H1 (cell line): ENCODE measurements around the gene WNT11. TPM values are rescaled to one million over a fixed set of nuclear protein-coding genes. Genes with fewer than 3 reads are reported as not detected.

Experiments
- CTBP2 ChIP-seq: IDR thresholded peaks from 2 replicates; pipeline ENCODE4 v1.7.0; 2011; ENCODE audit warnings: borderline replicate concordance, mild to moderate bottlenecking, moderate library complexity, mixed read lengths, low read length; ENCODE audit not compliant: insufficient read depth, insufficient read length
- EP300 ChIP-seq, 2 experiments: IDR thresholded peaks; 1 replicate in 1 of 2; 2 replicates in 1 of 2; pipeline ENCODE4 v1.6.1; 2011 to 2012; ENCODE audit warnings: low read depth in 2 of 2, low read length in 2 of 2, mild to moderate bottlenecking in 2 of 2, borderline replicate concordance in 1 of 2, inconsistent platforms in 1 of 2, moderate library complexity in 1 of 2
- PHF8 ChIP-seq: fragments of 200-600 bp; sonication (generic); conservative IDR thresholded peaks from 2 replicates; pipeline ENCODE4 v1.7.1; 2012; ENCODE audit warnings: low read depth, mild to moderate bottlenecking, inconsistent platforms, low read length, moderate library complexity
- POU5F1 ChIP-seq: IDR thresholded peaks from 2 replicates; pipeline ENCODE4 v1.6.1; 2011; ENCODE audit warnings: low read depth, mild to moderate bottlenecking, low read length, moderate library complexity
- SIRT6 ChIP-seq: IDR thresholded peaks from one replicate; pipeline ENCODE4 v1.7.1; 2012; ENCODE audit warnings: low read length, inconsistent platforms
- polyA plus RNA-seq, 7 experiments: library from polyadenylated mRNA; depleted of rRNA in 3 of 7; stranded (reverse) in 5 of 7; unstranded in 2 of 7; fragments of >200 nt in 5 of 7; fragments of 200-250 nt in 2 of 7; gene quantifications; 1 replicate in 5 of 7; 2 replicates in 1 of 7; 4 replicates in 1 of 7; pipeline versions ENCODE4 v1.2.1 to v1.2.3, GENCODE V29; 2011 to 2013; ENCODE audit warnings: missing spikeins in 2 of 7, mixed read lengths in 2 of 7
- total RNA-seq: library from RNA; stranded (reverse); fragmentation: NEBNext Ultra II Directional; extraction: Animal tissue kit (Norgen Biotek cat#: 25700); gene quantifications from 2 replicates; pipeline ENCODE4 v1.2.1, GENCODE V29; 2021
- TF ChIP-seq, protein P1 (sequence below): fragments of 300-600 bp; sonication (generic); IDR thresholded peaks from 2 replicates; pipeline ENCODE4 v1.7.1; 2012; ENCODE audit warnings: low read length, moderate library complexity, mild to moderate bottlenecking, inconsistent platforms; ENCODE audit not compliant: insufficient replicate concordance

WNT11 gene
- total and polyA plus RNA-seq, 2 of the 8 experiments (the other 6 are each of a cell fraction or from before 2014, with no cell fraction given), result 0.11 to 0.45 TPM

- no peak for TF ChIP-seq SIRT6
- no peak for TF ChIP-seq CTBP2
- no peak for TF ChIP-seq EP300 (IDR thresholded peaks at IDR 0.05; ENCODE audit: borderline replicate concordance in 1 of 2, low read depth in 2 of 2, low read length in 2 of 2)
- TF ChIP-seq POU5F1, result no peak
- TF ChIP-seq, protein P1, sequence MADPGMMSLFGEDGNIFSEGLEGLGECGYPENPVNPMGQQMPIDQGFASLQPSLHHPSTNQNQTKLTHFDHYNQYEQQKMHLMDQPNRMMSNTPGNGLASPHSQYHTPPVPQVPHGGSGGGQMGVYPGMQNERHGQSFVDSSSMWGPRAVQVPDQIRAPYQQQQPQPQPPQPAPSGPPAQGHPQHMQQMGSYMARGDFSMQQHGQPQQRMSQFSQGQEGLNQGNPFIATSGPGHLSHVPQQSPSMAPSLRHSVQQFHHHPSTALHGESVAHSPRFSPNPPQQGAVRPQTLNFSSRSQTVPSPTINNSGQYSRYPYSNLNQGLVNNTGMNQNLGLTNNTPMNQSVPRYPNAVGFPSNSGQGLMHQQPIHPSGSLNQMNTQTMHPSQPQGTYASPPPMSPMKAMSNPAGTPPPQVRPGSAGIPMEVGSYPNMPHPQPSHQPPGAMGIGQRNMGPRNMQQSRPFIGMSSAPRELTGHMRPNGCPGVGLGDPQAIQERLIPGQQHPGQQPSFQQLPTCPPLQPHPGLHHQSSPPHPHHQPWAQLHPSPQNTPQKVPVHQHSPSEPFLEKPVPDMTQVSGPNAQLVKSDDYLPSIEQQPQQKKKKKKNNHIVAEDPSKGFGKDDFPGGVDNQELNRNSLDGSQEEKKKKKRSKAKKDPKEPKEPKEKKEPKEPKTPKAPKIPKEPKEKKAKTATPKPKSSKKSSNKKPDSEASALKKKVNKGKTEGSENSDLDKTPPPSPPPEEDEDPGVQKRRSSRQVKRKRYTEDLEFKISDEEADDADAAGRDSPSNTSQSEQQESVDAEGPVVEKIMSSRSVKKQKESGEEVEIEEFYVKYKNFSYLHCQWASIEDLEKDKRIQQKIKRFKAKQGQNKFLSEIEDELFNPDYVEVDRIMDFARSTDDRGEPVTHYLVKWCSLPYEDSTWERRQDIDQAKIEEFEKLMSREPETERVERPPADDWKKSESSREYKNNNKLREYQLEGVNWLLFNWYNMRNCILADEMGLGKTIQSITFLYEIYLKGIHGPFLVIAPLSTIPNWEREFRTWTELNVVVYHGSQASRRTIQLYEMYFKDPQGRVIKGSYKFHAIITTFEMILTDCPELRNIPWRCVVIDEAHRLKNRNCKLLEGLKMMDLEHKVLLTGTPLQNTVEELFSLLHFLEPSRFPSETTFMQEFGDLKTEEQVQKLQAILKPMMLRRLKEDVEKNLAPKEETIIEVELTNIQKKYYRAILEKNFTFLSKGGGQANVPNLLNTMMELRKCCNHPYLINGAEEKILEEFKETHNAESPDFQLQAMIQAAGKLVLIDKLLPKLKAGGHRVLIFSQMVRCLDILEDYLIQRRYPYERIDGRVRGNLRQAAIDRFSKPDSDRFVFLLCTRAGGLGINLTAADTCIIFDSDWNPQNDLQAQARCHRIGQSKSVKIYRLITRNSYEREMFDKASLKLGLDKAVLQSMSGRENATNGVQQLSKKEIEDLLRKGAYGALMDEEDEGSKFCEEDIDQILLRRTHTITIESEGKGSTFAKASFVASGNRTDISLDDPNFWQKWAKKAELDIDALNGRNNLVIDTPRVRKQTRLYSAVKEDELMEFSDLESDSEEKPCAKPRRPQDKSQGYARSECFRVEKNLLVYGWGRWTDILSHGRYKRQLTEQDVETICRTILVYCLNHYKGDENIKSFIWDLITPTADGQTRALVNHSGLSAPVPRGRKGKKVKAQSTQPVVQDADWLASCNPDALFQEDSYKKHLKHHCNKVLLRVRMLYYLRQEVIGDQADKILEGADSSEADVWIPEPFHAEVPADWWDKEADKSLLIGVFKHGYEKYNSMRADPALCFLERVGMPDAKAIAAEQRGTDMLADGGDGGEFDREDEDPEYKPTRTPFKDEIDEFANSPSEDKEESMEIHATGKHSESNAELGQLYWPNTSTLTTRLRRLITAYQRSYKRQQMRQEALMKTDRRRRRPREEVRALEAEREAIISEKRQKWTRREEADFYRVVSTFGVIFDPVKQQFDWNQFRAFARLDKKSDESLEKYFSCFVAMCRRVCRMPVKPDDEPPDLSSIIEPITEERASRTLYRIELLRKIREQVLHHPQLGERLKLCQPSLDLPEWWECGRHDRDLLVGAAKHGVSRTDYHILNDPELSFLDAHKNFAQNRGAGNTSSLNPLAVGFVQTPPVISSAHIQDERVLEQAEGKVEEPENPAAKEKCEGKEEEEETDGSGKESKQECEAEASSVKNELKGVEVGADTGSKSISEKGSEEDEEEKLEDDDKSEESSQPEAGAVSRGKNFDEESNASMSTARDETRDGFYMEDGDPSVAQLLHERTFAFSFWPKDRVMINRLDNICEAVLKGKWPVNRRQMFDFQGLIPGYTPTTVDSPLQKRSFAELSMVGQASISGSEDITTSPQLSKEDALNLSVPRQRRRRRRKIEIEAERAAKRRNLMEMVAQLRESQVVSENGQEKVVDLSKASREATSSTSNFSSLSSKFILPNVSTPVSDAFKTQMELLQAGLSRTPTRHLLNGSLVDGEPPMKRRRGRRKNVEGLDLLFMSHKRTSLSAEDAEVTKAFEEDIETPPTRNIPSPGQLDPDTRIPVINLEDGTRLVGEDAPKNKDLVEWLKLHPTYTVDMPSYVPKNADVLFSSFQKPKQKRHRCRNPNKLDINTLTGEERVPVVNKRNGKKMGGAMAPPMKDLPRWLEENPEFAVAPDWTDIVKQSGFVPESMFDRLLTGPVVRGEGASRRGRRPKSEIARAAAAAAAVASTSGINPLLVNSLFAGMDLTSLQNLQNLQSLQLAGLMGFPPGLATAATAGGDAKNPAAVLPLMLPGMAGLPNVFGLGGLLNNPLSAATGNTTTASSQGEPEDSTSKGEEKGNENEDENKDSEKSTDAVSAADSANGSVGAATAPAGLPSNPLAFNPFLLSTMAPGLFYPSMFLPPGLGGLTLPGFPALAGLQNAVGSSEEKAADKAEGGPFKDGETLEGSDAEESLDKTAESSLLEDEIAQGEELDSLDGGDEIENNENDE, result no peak
- no peak for TF ChIP-seq PHF8
These were observed 43.0 kb upstream of the WNT11 start (continued) for GRCh38 chr11:76249195-76249741.
